ENCODE data around the gene OR5L2.
"Not testable (repeated sequence)": the region's sequence is repeated elsewhere in the genome, so short reads cannot be mapped to it uniquely, and the experiment has no call there.

OR5L2 gene

DNA sequence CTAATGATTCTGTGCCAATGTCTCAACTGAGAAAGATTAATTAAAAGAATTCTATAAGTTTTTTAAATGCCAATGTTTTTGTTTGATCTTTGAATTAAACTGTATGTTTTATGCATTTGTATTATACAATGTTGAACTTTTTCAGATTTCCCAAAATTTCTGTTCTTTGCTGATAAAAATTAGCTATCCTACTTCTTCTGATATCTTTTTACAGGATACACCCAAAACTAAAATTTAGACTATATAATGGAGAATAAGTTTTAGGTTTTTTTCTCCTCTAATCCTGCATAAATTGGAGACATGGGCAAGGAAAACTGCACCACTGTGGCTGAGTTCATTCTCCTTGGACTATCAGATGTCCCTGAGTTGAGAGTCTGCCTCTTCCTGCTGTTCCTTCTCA is at the start of gene OR5L2:
TSS of gene OR5L2 (plus strand) at position 301 of the 400 bp plus-strand sequence. CDS start at position 301, 0 bp downstream.
- DNase-seq (ENCODE audit: low read depth) = no peak

- no peak for DNase-seq (ENCODE audit: low read depth)
These were observed 35.4 kb upstream of the OR5L2 start for GRCh38 chr11:55791606-55792005.

- DNase-seq (ENCODE audit: low read depth) = no peak
These were observed 33.7 kb upstream of the OR5L2 start for GRCh38 chr11:55793321-55793720.

DNA sequence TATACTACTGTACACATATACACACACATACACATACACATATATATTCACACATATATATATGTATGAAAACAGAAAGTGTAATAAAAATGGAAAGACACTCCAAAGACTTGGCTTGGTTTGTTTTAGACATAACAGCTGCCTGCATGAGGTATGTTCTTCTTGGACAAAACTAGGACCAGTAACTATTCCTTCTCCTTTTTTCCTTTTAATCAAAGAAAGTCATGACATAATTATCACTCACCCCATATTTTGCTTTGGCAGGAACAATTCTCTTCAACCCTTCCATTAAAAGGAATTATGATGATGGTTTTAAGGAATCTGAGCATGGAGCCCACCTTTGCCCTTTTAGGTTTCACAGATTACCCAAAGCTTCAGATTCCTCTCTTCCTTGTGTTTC is 31.8 kb upstream of the OR5L2 start, which contains the start of gene OR5D14:
TSS of gene OR5D14 (plus strand) at position 301 of the 400 bp plus-strand sequence. CDS start at position 301, 0 bp downstream.
- DNase-seq (ENCODE audit: low read depth) = no peak

GRCh38 chr11:55806248-55806647 is 20.8 kb upstream of the OR5L2 start:
- DNase-seq (ENCODE audit: low read depth) = no peak

DNA sequence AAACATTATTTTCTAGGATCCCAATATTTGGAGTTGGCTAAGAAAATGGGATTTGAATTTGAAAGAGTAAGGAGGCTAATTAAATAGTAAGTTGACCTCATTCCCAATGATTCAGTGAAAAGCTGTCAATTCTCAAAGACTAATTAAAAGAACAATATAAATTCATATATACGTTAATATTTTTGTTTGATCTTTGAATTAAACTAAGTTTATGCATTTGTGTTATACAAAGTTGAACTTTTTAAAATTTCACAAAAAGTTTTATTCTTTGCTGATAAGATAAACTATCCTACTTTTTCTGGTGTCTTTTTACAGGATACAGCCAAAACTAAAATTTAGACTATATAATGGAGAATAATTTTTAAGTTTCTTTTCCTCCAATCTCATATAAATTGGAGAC is 16.0 kb upstream of the OR5L2 start, which contains the start of gene OR5L1:
TSS of gene OR5L1 (plus strand) at position 301 of the 400 bp plus-strand sequence. CDS start 100 bp downstream, outside the sequence.
- no peak for DNase-seq (ENCODE audit: low read depth)

DNA sequence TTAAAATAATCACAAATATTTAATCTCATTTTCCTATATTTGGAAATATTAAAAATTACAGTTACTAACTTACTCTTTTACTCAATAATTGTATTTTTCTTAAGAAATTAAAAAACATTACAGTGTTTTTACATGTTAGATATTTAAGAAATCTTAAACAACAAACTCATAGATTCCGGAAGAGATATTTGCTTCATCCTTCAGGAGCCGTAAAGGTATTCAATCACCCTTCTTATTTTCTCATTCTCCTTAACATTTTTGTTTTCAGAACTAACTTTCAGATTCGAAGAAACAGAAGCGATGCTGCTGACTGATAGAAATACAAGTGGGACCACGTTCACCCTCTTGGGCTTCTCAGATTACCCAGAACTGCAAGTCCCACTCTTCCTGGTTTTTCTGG is 7.7 kb upstream of the OR5L2 start, which contains the start of gene OR5D18:
TSS of gene OR5D18 (plus strand) at position 301 of the 400 bp plus-strand sequence. CDS start at position 301, 0 bp downstream.
- DNase-seq (ENCODE audit: low read depth) = no peak

- no peak for DNase-seq (ENCODE audit: low read depth)
These were observed 11.4 kb downstream of the OR5L2 start, which contains the start of gene OR5D16 for GRCh38 chr11:55838452-55838851. Gene OR5D16, plus strand, starts transcription at chr11:55838752. Its CDS starts 0 bp downstream, at chr11:55838752.

- DNase-seq (ENCODE audit: low read depth) = no peak
These were observed 20.4 kb downstream of the OR5L2 start for GRCh38 chr11:55847453-55847852.

DNA sequence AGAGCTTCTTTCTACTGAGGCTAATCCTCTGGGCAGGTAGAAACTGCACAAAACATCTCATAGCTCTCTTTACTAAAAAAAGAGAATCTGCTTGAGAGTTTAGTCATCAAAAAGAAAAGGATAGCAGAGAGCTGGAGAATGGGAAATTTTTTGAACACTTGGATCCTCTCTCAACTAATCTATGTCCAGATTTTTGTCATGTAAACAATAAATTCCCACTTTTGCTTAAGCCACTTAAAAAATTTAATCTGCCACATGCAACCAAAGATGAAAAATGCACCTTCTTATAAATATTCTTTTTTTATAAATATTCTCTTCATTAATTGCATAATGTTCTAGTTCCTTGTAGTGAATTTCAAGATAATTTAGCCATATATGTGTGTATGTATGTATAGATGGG is 22.0 kb downstream of the OR5L2 start:
- no peak for DNase-seq (ENCODE audit: low read depth)

DNA sequence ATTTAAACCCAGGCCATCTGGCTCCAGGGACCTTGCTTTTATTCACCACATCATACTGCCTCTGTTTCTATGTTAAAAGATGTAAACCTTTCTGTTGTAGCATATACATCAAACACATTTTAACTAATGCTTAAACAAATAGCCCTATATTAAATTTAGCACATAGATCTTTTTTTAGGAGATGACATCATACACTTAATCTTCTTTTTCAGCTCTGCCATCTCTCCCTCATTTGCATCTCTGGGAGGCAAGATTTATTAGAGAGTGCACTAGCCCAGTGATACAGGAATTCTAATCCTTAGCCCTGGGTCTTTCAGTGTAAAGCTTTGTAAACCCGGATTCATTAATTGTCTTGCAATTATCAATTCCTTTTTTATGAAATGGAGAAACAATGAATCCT is 25.1 kb downstream of the OR5L2 start:
- DNase-seq (ENCODE audit: low read depth) = no peak

GRCh38 chr11:55854704-55855103 is 27.7 kb downstream of the OR5L2 start:
- DNase-seq (ENCODE audit: low read depth) = no peak

GRCh38 chr11:55867354-55867753 is 40.3 kb downstream of the OR5L2 start:
- not testable (repeated sequence) for DNase-seq (ENCODE audit: low read depth)

GRCh38 chr11:55872731-55873130 is 45.7 kb downstream of the OR5L2 start:
- DNase-seq (ENCODE audit: low read depth) = not testable (repeated sequence)

DNA sequence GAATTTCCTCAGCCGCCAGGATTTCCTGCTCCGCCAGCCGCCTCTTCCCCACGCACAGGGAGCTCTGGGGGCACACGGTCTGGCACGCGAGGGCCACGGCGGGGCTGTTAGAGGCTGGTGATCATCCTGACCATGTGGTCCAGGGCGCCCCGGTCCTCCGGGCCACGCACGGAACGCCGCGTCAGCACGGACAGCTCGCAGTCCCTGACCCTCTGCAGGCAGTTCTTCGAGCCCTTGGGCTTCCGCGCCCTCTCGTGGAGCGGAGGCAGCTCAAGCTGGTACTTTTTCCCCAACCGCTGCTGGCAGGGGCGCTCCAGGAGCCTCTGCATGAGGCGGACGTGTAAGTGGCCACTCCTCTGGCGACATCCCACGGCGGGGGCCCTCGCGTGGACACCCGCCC is 46.1 kb downstream of the OR5L2 start:
- DNase-seq (ENCODE audit: low read depth) = not testable (repeated sequence)
